ENCODE measurements around the gene PRDM16.

Gene PRDM16

DNA sequence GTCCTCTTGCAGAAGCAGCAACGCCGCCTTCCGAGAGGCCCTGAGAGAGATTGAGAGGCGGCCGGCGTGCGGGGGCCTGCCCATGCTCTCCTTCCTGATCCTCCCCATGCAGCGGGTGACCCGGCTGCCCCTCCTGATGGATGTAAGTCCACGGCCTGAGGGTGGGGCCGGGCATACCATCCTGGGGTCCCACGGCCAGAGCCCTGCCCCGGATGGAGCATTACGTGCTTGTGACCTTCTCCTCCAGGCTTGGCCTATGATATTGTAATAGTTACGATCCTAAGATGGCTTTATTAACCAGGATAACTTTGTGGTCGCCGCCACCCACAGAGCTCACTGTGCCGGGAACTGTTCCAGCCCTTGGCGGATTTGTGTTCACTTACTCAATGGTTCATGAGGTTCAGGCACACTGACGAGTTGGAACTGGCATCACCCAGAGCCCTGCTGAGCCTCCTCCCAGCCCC lies 404.4 kb downstream of the PRDM16 start:
- DNase-seq, result no peak

DNA sequence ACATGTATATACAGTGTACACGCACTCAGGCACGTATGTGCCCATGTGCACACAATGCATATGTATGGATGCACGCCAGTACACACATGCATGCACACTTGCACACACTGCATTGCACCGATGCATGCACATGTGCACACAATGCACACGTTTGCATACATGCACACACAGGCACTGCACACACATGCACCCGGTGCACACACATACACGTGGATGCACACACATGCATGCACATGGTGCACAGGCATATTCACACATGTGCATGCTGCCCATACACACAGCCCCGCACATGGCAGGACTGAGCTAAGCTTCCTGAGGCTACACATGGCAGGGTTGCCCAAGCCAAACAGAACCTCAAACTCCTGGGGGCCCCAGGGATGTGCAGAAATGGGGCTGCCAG lies 405.0 kb downstream of the PRDM16 start:
- no peak for DNase-seq

DNA sequence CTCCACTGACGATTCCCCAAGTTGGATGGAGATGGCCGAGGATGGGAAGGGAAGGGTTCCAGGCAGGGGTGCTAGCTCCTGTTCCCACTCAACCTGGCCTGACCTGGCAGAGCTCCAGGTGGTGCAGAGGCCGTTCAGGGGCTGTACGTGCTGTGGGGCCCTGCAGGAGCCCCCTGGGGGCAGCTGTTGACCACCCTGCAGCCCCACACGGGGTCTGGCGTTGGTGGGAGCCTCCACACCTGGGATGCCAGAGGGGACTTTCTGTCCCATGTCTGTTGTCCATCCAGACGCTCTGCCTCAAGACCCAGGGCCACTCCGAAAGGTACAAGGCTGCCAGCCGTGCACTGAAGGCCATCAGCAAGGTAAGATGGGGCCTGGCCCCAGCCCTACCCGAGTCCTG lies 405.4 kb downstream of the PRDM16 start:
- DNase-seq, result no peak

DNA sequence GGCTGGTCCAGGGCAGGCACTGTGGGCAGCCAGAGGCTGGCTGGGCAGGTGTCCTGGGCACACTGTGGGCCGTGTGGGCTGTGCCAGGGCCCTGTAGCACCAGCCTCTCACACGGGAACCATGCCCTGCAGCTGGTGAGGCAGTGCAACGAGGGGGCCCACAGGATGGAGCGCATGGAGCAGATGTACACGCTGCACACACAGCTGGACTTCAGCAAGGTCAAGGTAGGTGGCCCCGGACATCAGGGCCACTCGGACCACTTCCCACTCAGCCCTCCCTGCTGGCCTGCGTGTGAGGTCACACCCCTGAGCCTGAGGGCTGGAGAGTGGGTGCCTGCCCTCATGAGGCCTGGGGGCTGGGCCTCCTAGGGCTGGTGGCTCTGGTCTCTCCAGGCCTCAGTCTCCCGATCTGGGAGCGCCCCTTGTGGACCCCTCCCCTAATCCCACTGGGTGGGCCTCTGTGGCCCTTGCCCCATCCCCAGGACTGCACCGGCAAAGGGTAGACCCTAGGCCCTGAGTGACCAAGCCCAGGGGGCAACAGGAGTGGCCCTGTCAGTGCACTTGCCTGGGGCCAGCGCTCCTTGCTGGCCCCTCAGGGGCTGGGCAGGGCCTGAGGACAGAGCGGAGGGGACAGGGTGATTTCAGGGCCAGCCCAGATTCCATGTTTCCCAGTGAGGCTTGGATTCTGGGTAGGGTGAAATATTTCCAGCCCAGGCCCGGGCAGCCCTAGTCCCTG lies 407.0 kb downstream of the PRDM16 start:
- DNase-seq, result no peak

DNA sequence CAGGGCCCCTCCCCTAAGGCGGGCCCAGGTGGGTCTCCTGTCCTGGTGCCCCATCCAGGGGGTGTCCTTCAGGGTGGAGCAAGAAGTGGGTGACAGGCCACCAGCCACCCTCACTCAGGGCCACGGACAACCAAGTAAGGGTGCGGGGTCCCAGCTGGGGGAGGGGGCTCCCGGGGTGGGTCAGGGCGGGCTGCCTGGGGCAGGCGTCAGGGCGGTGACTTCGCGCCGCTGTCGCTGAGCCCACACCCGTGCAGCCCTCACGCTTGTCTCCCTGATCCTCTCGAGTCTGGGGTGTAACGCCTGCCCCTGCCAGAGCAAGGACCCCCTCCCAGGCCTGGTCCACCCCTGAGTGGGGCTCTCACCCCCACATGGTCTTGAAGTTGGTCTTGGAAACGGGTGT lies 407.7 kb downstream of the PRDM16 start:
- DNase-seq, result no peak

DNA sequence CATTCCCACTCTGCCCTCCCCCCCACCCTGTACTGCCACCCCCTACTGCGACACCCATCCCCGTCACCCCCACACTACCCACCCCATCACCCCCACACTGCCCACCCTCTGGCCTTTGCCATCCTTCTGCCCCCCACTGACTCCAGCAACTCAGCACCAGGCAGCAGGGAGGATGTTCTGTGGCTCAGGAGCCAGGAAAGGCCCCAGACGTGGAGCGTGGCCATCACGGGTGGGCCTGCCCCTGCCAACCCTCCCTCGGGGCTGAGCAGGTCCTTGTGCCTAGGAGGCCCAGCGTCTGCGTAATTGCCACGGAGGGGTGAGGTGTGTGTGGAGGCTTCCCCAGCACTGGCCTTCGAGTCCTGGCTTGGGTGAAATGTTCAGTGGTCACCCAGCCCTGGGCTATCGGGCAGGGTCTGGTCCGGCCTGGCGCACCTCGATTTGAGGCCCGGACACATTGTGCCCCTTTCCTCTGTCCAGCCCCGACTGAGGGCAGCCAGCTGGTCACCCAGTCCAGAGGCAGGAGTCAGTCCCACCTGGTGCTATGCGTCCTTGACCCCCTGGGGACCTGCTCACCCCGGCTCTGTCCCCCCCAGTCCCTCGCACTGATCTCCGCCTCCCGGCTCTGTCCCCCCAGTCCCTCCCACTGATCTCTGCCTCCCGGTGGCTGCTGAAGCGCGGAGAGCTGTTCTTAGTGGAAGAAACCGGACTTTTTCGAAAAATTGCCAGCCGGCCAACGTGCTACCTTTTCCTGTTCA lies 408.4 kb downstream of the PRDM16 start:
- DNase-seq, result no peak

DNA sequence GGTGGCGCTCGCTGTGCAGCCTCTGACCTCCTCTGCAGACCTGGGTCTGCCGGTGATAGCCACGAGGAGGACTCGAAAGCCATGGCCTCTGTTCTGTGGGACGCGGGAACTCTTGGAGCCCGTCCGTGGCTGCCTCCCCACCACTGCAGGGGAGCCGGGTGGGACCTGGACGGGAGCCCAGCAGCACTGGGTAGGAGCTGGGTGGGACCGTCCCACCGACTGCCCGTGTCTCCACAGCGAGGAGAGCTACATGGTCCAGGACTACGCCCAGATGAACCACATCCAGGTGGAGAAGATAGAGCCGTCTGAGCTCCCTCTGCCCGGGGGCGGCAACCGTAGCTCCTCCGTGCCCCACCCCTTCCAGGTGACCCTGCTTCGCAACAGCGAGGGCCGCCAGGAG lies 409.2 kb downstream of the PRDM16 start:
- DNase-seq, result no peak

DNA sequence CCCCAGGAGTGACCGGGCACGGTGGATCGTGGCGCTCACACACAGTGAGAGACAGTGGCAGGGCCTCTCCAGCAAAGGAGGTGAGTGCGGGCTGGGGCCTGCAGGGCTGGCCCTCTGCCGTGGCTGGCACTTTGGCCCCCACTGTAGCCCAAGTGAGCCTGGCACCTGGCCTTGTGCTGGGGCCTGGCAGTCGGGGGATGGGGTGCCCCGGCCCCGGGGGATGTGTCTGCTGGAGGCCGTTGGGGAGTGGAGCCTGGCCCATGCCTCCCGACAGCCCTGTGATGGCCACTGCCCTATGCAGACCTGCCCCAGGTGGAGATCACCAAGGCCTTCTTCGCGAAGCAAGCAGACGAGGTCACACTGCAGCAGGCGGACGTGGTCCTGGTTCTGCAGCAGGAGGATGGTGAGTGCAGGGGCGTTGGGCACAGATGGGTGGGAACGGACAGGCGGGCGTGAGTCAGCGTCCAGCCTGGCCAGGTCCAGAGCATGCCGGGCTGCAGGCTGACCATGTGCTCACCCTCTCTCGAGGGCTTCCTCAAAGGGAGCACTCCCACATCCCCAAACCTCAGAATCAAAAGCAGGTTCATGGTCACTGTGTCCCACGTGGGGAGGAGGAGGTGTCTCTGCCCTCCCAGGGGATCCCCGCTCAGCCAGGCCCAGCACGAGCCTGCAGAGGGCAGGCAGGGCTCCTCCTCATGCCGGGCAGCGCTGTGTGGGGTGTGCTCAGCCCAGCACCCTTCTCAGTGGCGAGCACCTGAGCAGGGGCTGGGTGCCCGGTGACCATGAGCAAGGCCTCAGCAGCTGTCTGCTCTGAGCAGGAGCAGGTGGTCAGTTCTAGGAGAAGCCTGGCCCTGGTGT lies 410.7 kb downstream of the PRDM16 start:
- DNase-seq, result no peak

DNA sequence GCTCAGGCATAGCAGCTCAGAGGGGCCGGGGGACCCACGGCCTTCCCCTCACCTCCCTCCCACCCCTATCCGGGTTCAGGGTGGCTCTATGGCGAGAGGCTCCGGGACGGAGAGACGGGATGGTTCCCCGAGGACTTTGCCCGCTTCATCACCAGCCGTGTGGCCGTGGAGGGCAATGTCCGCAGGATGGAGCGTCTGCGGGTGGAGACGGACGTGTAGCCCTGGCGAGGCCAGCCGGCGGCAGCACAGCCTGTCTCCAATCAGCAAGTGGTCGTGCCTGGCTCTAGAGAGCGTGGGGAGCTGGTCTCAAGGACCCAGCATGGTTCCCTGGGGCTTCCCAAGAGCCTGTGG lies 411.3 kb downstream of the PRDM16 start:
- DNase-seq, result no peak

DNA sequence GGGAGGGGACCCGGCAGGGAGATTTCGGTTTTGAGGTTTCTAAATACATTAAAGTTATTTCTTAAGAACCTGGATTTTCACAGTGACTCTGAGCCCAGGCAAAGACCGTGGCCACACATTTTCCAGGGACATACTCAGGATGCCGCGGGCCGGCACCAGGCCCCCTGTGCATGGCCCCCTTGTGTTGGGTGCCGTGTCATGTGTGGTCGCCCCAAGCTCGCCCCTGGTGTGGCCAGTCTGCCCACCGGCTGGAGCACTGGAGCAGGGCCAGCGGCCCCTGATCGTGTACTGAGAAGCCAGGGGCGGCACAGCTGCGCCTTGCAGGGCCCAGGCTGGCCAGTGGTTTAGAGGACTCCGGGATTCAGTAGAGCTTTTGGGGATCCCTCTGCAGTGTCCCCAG lies 412.0 kb downstream of the PRDM16 start:
- no peak for DNase-seq

DNA sequence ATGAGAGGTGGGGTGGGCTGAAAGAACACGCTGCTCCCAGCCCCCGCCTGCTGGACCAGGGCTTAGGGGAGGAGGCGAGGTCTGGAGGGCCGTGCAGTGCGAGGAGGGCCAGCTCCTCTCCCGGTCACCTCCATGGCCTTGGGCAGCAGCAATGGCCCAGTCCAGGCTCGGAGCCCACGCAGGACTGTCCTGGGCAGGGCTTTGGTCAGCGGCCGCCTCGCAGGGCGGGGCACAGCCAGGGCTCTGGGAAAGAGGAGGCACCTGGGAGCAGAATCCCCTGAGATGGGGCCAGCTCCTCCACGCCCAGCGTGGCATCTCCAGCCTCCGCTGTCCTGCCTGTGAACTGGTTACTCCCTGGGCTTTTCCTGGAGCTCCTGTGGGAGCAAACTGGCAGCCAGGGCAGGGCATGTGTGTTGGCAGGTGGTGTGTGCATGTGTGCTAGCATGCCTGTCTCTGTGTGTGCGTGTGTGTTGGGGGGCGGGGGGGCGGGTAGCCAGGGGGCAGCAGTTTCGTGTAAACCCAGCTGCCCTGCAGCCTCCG lies 412.9 kb downstream of the PRDM16 start:
- DNase-seq, result no peak

DNA sequence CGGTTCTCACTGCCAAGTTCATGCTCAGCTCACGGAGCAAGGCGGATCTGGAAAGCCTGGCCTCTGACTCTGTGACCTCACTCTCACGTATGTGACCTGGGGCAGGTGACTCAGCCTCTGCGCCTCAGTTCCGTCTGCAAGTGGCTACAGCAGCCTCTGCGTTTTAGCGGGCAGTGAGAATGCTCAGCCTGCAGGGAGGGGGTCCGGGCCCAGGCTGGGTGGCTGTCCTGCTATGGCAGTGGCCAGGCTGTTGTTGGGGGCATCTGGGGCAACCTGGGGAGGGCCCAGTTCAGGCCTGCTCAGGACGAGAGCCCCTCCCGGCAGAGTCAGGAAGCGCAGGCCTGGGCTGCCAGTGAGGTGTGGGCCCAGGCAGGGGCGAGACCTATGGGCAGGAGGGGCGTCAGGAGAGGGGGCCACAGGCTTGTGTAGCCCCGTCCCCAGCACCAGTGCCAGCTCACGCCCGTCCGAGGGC lies 413.4 kb downstream of the PRDM16 start:
- no peak for DNase-seq

DNA sequence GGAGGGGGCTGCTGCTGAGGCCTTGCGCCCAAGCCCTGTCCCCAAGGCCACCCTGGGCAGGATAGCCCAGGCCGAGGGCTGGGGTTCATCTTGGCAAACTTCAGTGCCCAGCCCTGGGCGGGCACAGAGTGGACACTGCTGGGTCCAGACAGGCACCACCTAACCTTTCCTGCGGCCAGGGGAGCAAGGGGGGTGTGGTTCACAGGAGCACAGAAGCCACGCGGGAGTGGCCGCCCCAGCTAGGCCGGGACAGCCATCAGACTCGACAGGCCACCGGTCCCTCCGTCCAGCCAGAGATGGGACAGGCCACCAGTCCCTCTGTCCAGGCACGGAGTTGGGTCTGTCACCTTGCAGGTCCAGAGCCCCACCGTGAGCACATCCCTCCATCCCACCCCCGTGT lies 414.4 kb downstream of the PRDM16 start:
- DNase-seq, result no peak

DNA sequence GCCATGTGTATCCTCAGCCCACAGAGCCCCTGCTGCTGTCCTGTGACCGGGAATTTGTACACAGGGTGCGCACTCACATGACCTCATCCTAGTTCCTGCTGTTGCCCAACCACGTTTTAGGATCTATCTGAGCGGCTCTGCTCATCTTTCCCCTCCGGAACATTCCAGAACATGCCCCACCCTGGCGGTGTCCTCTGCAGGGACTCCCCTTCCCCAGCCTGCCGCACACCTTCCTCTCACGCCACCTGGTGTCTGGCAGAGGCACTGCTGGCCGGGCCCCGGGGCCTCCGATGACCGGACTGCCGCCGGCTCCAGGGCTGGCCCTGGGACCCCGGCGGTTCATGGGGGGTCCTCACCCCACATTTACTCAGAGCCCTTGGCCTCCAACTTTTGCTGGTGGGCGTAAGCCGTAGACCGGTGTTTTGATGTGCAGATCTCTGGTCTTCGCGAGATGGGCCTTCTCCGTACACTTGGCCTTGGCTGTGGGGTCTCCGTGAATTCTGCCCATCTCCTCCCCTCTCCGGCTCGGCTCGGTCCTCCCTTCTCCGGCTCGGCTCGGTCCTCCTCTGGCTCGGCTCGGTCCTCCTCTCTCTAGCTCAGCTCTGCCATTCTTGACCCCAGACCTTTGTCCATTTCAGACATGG lies 414.9 kb downstream of the PRDM16 start:
- peak in 1 of 2 experiments; percentile 35 for DNase-seq

DNA sequence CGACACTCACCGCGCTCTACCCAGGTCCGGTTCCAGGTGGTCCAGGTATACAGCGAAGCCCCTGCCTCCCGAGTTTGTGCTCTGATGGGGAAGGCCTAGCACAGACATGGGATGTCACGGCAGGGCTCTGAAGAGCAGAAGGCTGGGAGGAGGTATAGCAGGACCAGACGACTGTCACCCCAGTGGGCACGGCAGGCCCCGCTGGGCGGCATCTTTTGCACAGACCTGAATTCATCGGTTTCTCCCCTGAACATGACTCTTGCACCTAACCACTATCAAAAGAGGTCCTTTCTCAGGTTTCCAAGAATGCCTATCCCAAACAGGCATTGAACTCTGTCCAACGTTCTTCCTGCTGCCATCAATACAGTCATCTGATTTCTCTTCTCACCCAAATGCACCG lies 416.0 kb downstream of the PRDM16 start:
- DNase-seq, result no peak

Measured in NCI-H524 (cell line).